OCI-LY3 (cell line): ENCODE measurements around the gene COG2.
A peak's percentile ranks its signal among the peaks of the same experiment; 100 is the strongest.

Experiments
- H2AFZ ChIP-seq: fragments of 200-600, 300-600 bp; shearing (Covaris generic); 2 replicates; pipeline ENCODE4 v1.6.0; 2014; ENCODE audit warnings: antibody characterized with exemption, low read depth, low read length
- H3K27ac ChIP-seq: fragments of 200-600, 300-600 bp; sonication (generic); 2 replicates; pipeline ENCODE4 v1.5.1; 2014; ENCODE audit warnings: mild to moderate bottlenecking, low read length, moderate library complexity, mixed read lengths
- H3K27me3 ChIP-seq: fragments of 200-600, 300-600 bp; sonication (generic); 2 replicates; pipeline ENCODE4 v1.6.1; 2014; ENCODE audit warnings: low read depth, low read length, mixed read lengths
- H3K36me3 ChIP-seq: fragments of 200-600, 300-600 bp; sonication (generic); replicated peaks from 2 replicates; pipeline ENCODE3; 2014; ENCODE audit warnings: low read depth, low read length, mixed read lengths
- H3K4me1 ChIP-seq: fragments of 300-600, 200-600 bp; sonication (generic); 2 replicates; pipeline ENCODE4 v1.6.1; 2014; ENCODE audit warnings: low read length, mixed read lengths
- H3K4me2 ChIP-seq: fragments of 200-600, 300-600 bp; sonication (generic); 2 replicates; pipeline ENCODE4 v1.6.1; 2014; ENCODE audit warnings: low read length, mixed read lengths
- H3K4me3 ChIP-seq: fragments of 300-600, 200-600 bp; sonication (generic); 2 replicates; pipeline ENCODE4 v1.5.1; 2014; ENCODE audit warnings: antibody characterized with exemption, mild to moderate bottlenecking, low read length, moderate library complexity
- H3K79me2 ChIP-seq: fragments of 300-600, 200-600 bp; shearing (Covaris generic); 2 replicates; pipeline ENCODE4 v1.6.1; 2014; ENCODE audit warnings: mild to moderate bottlenecking, low read length, mixed read lengths
- H3K9ac ChIP-seq: fragments of 300-600, 200-600 bp; shearing (Covaris generic); 2 replicates; pipeline ENCODE4 v1.6.0; 2014; ENCODE audit warnings: mild to moderate bottlenecking, low read length, moderate library complexity
- H3K9me3 ChIP-seq: fragments of 200-600, 300-600 bp; shearing (Covaris generic); 2 replicates; pipeline ENCODE4 v1.6.1; 2014; ENCODE audit warnings: low read length, mixed read lengths; ENCODE audit not compliant: insufficient read depth
- H4K20me1 ChIP-seq: fragments of 200-600, 300-600 bp; sonication (generic); 2 replicates; pipeline ENCODE4 v1.6.1; 2016; ENCODE audit warnings: low read length, mixed read lengths; ENCODE audit not compliant: insufficient read depth
- CTCF ChIP-seq: fragments of 200-600, 300-600 bp; sonication (generic); IDR thresholded peaks from 2 replicates; pipeline ENCODE4 v1.5.1; 2014; ENCODE audit warnings: antibody characterized with exemption, low read length, low read depth
- EZH2phosphoT487 ChIP-seq: fragments of 200-600 bp; shearing (Covaris generic); IDR thresholded peaks from 2 replicates; pipeline ENCODE4 v1.6.1; 2018; ENCODE audit warnings: antibody characterized with exemption, mixed run types, low read depth

COG2 gene

GRCh38 chr1:230633469-230633868 lies 8.8 kb upstream of the COG2 start:
- H3K36me3 ChIP-seq, result no peaks in the 10 kb centered on the region
- no peak overlapping the region for H2AFZ ChIP-seq
- TF ChIP-seq CTCF, result no peak
- no peak for TF ChIP-seq EZH2phosphoT487
- no peak overlapping the region for H3K9ac ChIP-seq
- no peaks in the 10 kb centered on the region for H4K20me1 ChIP-seq
- no peak overlapping the region for H3K27ac ChIP-seq
- no peak overlapping the region; the same call in 1 of the 2 replicates for H3K4me2 ChIP-seq
- H3K79me2 ChIP-seq, result no peaks in the 10 kb centered on the region
- peaks cover 33% of the 10 kb centered on the region for H3K27me3 ChIP-seq
- H3K4me3 ChIP-seq, result no peak overlapping the region
- peaks cover 15% of the 10 kb centered on the region for H3K4me1 ChIP-seq
- H3K9me3 ChIP-seq, result no peaks in the 10 kb centered on the region

- no peaks in the 10 kb centered on the region for H3K79me2 ChIP-seq
- peaks cover 15% of the 10 kb centered on the region for H3K4me1 ChIP-seq
- no peaks in the 10 kb centered on the region for H3K36me3 ChIP-seq
- H3K9me3 ChIP-seq, result no peaks in the 10 kb centered on the region
- no peak overlapping the region for H3K27ac ChIP-seq
- H3K4me2 ChIP-seq, result peak overlapping the region; percentile 23
- H4K20me1 ChIP-seq, result no peaks in the 10 kb centered on the region
- no peak for TF ChIP-seq CTCF
- TF ChIP-seq EZH2phosphoT487, result no peak
- no peak overlapping the region for H3K4me3 ChIP-seq
- no peak overlapping the region for H3K9ac ChIP-seq
- H2AFZ ChIP-seq, result no peak overlapping the region
- H3K27me3 ChIP-seq, result peaks cover 42% of the 10 kb centered on the region
These were observed 7.9 kb upstream of the COG2 start for GRCh38 chr1:230634384-230634783.

- H3K79me2 ChIP-seq, result no peaks in the 10 kb centered on the region
- no peak overlapping the region for H3K4me2 ChIP-seq
- no peak overlapping the region for H3K4me3 ChIP-seq
- H3K27me3 ChIP-seq, result peaks cover 38% of the 10 kb centered on the region
- no peaks in the 10 kb centered on the region for H3K9me3 ChIP-seq
- no peaks in the 10 kb centered on the region for H3K36me3 ChIP-seq
- H4K20me1 ChIP-seq, result no peaks in the 10 kb centered on the region
- H3K9ac ChIP-seq, result no peak overlapping the region
- TF ChIP-seq EZH2phosphoT487 (no peak), CTCF (no peak)
- peaks cover 20% of the 10 kb centered on the region for H3K4me1 ChIP-seq
- no peak overlapping the region for H2AFZ ChIP-seq
- H3K27ac ChIP-seq, result no peak overlapping the region
These were observed 5.6 kb upstream of the COG2 start for GRCh38 chr1:230636575-230637148.

GRCh38 chr1:230639714-230640209 lies 2.5 kb upstream of the COG2 start:
- Histone ChIP-seq H3K9me3 (no peaks in the 10 kb centered on the region), H3K9ac (no peak overlapping the region), H3K4me3 (no peak overlapping the region), H2AFZ (no peak overlapping the region), H3K27ac (no peak overlapping the region), H3K4me1 (peaks cover 20% of the 10 kb centered on the region), H4K20me1 (peaks cover 9% of the 10 kb centered on the region; the same call in 1 of the 2 replicates), H3K79me2 (peaks cover 24% of the 10 kb centered on the region), H3K27me3 (peaks cover 34% of the 10 kb centered on the region), H3K36me3 (no peaks in the 10 kb centered on the region), H3K4me2 (no peak overlapping the region)
- TF ChIP-seq CTCF (no peak), EZH2phosphoT487 (no peak)
